ENCODE measurements around the gene B4GALNT2.

B4GALNT2 gene

GRCh38 chr17:49117587-49118230 lies 14.9 kb upstream of the B4GALNT2 start:
- POLR2A ChIA-PET = no interaction called here
- CTCF ChIA-PET = no interaction called here
- DNase-seq (ENCODE audit: extremely low spot score) = no peak

DNA sequence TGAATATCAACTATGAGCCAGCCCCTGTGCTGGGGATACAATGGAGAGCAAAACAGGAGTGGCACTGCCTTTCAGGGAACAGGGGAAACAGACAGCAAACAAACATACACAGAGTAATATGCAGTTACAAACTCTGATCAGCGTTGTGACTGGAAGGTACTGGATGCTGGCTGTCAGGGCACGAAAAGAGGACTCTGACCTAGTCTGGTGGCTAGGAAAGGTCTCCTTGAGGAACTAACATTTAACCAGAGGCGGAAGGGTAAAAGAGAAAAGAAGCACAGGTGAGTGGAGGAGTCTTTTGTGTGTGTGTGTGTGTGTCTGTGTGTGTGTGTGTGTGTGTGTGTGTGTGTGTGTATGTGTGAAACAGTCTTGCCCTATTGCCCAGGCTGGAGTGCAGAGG lies 12.4 kb upstream of the B4GALNT2 start:
- POLR2A ChIA-PET = no interaction called here
- DNase-seq (ENCODE audit: extremely low spot score) = no peak
- CTCF ChIA-PET = no interaction called here
- TF ChIP-seq FOXA1 (IDR thresholded peaks at IDR 0.05) (no peak), SUZ12 (IDR thresholded peaks at IDR 0.05) (no peak), BHLHE40 (IDR thresholded peaks at IDR 0.05; ENCODE audit: borderline replicate concordance) (no peak), TARDBP (IDR thresholded peaks at IDR 0.05) (no peak), ARNT (IDR thresholded peaks at IDR 0.05) (no peak), NFRKB (IDR thresholded peaks at IDR 0.05) (no peak), ELF4 (IDR thresholded peaks at IDR 0.05) (no peak), LEF1 (IDR thresholded peaks at IDR 0.05; ENCODE audit: borderline replicate concordance) (no peak), ZNF384 (IDR thresholded peaks at IDR 0.05) (no peak), L3MBTL2 (conservative IDR thresholded peaks at IDR 0.05) (no peak), HDGF (IDR thresholded peaks at IDR 0.05; ENCODE audit: borderline replicate concordance) (no peak), FOXK2 (IDR thresholded peaks at IDR 0.05) (no peak), SP1 (IDR thresholded peaks at IDR 0.05) (no peak)
- TF ChIP-seq, protein P1, sequence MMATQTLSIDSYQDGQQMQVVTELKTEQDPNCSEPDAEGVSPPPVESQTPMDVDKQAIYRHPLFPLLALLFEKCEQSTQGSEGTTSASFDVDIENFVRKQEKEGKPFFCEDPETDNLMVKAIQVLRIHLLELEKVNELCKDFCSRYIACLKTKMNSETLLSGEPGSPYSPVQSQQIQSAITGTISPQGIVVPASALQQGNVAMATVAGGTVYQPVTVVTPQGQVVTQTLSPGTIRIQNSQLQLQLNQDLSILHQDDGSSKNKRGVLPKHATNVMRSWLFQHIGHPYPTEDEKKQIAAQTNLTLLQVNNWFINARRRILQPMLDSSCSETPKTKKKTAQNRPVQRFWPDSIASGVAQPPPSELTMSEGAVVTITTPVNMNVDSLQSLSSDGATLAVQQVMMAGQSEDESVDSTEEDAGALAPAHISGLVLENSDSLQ (IDR thresholded peaks at IDR 0.05) = no peak

More at GRCh38 chr17:49117587-49118230, 14.9 kb upstream of the B4GALNT2 start:
- TF ChIP-seq HDGF (IDR thresholded peaks at IDR 0.05; ENCODE audit: borderline replicate concordance) (no peak), CTBP1 (IDR thresholded peaks at IDR 0.05; ENCODE audit: borderline replicate concordance) (no peak), SP1 (IDR thresholded peaks at IDR 0.05) (no peak), FOXK2 (IDR thresholded peaks at IDR 0.05) (no peak), BHLHE40 (IDR thresholded peaks at IDR 0.05; ENCODE audit: borderline replicate concordance) (no peak)

DNA sequence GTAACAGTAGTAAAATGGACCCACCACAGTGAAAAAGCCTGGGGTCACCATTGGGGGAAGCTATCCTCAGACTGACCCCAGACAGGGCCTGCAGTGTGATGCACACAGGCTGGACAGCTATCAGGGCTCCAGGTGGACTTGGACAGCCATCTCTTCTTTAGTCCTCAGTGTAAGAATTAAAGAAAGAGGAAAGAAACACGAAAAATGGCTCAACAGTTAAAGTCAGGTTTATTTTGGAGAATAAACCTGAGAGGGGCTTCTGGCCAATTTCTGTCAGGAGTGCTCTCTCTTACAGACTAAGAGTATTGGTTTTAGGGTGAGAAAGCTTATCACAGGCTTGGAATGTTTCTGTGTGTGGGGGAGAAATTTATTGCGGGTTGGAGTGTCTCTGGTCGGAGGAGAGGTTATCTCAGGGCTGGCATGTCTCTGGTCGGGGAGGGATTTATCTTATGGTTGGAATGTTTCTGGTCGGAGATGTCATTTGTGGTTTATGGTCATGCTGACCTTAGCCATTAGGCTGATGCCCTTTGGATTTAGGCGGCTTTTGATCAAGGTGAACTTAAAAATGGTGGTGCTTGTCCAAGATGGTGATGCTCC lies 10.8 kb upstream of the B4GALNT2 start:
- TF ChIP-seq FOXK2 (IDR thresholded peaks at IDR 0.05) = no peak
- TF ChIP-seq, protein P1 (IDR thresholded peaks at IDR 0.05) = no peak
- TF ChIP-seq L3MBTL2 (conservative IDR thresholded peaks at IDR 0.05) = no peak
- TF ChIP-seq SP1 (IDR thresholded peaks at IDR 0.05) = no peak
- TF ChIP-seq ELF4 (IDR thresholded peaks at IDR 0.05) = no peak
- TF ChIP-seq LEF1 (IDR thresholded peaks at IDR 0.05; ENCODE audit: borderline replicate concordance) = no peak
- no peak for TF ChIP-seq HDGF (IDR thresholded peaks at IDR 0.05; ENCODE audit: borderline replicate concordance)
- DNase-seq (ENCODE audit: extremely low spot score) = no peak
- CTCF ChIA-PET = no interaction called here

DNA sequence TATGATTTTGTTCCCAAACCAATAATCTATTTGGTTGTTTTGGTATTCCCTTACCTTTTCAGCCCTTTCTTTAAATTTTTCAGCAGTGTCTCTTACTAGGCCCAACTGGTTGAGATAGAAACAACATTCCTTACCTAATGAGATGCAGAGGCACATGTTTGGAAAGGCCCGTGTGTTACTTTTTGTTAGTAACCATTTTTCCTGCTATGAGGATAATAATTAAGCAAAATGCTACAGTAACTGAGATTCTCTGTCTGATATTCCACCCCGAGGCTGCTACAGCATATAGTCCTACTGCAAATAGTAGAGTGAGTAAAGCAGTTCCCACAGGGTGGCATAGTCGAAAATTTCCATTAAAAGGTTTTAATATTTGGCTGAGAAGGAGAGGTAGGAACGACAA lies 10.0 kb upstream of the B4GALNT2 start:
- ChIA-PET POLR2A (no interaction called here), CTCF (no interaction called here)
- DNase-seq (ENCODE audit: extremely low spot score) = no peak
- no peak for TF ChIP-seq SP1 (IDR thresholded peaks at IDR 0.05)
- TF ChIP-seq SUZ12 (IDR thresholded peaks at IDR 0.05) = no peak
- TF ChIP-seq TARDBP (IDR thresholded peaks at IDR 0.05) = no peak
- TF ChIP-seq BHLHE40 (IDR thresholded peaks at IDR 0.05; ENCODE audit: borderline replicate concordance) = no peak
- TF ChIP-seq, protein P1 (IDR thresholded peaks at IDR 0.05) = no peak
- TF ChIP-seq FOXA1 (IDR thresholded peaks at IDR 0.05) = no peak
- TF ChIP-seq NFRKB (IDR thresholded peaks at IDR 0.05) = no peak
- TF ChIP-seq FOXK2 (IDR thresholded peaks at IDR 0.05) = no peak
- no peak for TF ChIP-seq ZNF384 (IDR thresholded peaks at IDR 0.05)
- TF ChIP-seq ELF4 (IDR thresholded peaks at IDR 0.05) = no peak
- TF ChIP-seq LEF1 (IDR thresholded peaks at IDR 0.05; ENCODE audit: borderline replicate concordance) = no peak
- no peak for TF ChIP-seq CTBP1 (IDR thresholded peaks at IDR 0.05; ENCODE audit: borderline replicate concordance)
- TF ChIP-seq FOXM1 (IDR thresholded peaks at IDR 0.05; ENCODE audit: borderline replicate concordance) = no peak

More for the DNA sequence above, 10.8 kb upstream of the B4GALNT2 start:
- POLR2A ChIA-PET = no interaction called here

DNA sequence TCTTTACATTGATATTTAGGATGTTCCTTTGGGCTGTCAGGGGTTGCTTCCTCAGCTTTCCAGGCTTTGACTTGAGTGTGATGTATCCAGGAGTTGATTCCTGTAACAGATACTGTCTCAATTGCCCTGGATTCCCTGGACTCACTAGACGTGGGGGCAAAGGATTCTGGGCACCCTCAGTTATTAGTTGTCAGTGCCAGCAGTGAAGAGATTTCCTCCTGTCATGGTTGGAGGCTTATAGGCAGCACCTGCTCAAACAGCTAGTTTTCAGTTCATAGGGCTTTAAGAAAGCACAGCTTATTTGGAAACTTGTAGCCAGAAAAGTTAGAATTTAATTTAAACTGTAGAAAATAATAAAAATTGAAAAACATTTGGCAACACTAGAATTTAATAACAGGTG lies 9.5 kb upstream of the B4GALNT2 start:
- POLR2A ChIA-PET = no interaction called here
- TF ChIP-seq BHLHE40 (IDR thresholded peaks at IDR 0.05; ENCODE audit: borderline replicate concordance) (no peak), FOXM1 (IDR thresholded peaks at IDR 0.05; ENCODE audit: borderline replicate concordance) (no peak), NFRKB (IDR thresholded peaks at IDR 0.05) (no peak), ARNT (IDR thresholded peaks at IDR 0.05) (no peak), FOXK2 (IDR thresholded peaks at IDR 0.05) (no peak), SP1 (IDR thresholded peaks at IDR 0.05) (no peak), FOXA1 (IDR thresholded peaks at IDR 0.05) (no peak), SUZ12 (IDR thresholded peaks at IDR 0.05) (no peak), L3MBTL2 (conservative IDR thresholded peaks at IDR 0.05) (no peak), HDGF (IDR thresholded peaks at IDR 0.05; ENCODE audit: borderline replicate concordance) (no peak), ZNF384 (IDR thresholded peaks at IDR 0.05) (no peak), LEF1 (IDR thresholded peaks at IDR 0.05; ENCODE audit: borderline replicate concordance) (no peak), ELF4 (IDR thresholded peaks at IDR 0.05) (no peak), TARDBP (IDR thresholded peaks at IDR 0.05) (no peak), CTBP1 (IDR thresholded peaks at IDR 0.05; ENCODE audit: borderline replicate concordance) (no peak)
- TF ChIP-seq, protein P1 (IDR thresholded peaks at IDR 0.05) = no peak
- DNase-seq (ENCODE audit: extremely low spot score) = no peak
- CTCF ChIA-PET = no interaction called here
